Measurements from ENCODE around the gene FST.

- TF ChIP-seq CTCF (IDR thresholded peaks at IDR 0.05 in 2 of 3, conservative IDR thresholded peaks at IDR 0.05 in 1 of 3; ENCODE audit: control insufficient read depth in 2 of 3, extremely low read depth in 1 of 3, insufficient read depth in 1 of 3, low read depth in 3 of 3, low read length in 3 of 3) (no peak), EZH2 (IDR thresholded peaks at IDR 0.05; ENCODE audit: borderline replicate concordance, control insufficient read depth, low read depth, low read length) (no peak), POLR2A (IDR thresholded peaks at IDR 0.05; ENCODE audit: low read depth, low read length) (no peak), FOXK2 (IDR thresholded peaks at IDR 0.05) (no peak), RCOR1 (conservative IDR thresholded peaks at IDR 0.05; ENCODE audit: low read depth, low read length) (no peak), POLR2AphosphoS5 (IDR thresholded peaks at IDR 0.05; ENCODE audit: low read length) (no peak), SIN3A (IDR thresholded peaks at IDR 0.05; ENCODE audit: low read depth, low read length) (no peak), WRNIP1 (IDR thresholded peaks at IDR 0.05; ENCODE audit: borderline replicate concordance, low read depth, low read length) (no peak)
These were observed 43.8 kb upstream of the FST start for GRCh38 chr5:53436480-53437191.

Data from GM12878 (cell line).